HG02885 (cell line): ENCODE measurements around the gene ZSCAN30.

Experiments used
- ATAC-seq: cut with Tn5 transposase; IDR thresholded peaks from one replicate; pipeline ENCODE4 v1.9.1; 2021; ENCODE audit warnings: mild to moderate bottlenecking; ENCODE audit not compliant: unreplicated experiment, poor library complexity

The ZSCAN30 gene

DNA sequence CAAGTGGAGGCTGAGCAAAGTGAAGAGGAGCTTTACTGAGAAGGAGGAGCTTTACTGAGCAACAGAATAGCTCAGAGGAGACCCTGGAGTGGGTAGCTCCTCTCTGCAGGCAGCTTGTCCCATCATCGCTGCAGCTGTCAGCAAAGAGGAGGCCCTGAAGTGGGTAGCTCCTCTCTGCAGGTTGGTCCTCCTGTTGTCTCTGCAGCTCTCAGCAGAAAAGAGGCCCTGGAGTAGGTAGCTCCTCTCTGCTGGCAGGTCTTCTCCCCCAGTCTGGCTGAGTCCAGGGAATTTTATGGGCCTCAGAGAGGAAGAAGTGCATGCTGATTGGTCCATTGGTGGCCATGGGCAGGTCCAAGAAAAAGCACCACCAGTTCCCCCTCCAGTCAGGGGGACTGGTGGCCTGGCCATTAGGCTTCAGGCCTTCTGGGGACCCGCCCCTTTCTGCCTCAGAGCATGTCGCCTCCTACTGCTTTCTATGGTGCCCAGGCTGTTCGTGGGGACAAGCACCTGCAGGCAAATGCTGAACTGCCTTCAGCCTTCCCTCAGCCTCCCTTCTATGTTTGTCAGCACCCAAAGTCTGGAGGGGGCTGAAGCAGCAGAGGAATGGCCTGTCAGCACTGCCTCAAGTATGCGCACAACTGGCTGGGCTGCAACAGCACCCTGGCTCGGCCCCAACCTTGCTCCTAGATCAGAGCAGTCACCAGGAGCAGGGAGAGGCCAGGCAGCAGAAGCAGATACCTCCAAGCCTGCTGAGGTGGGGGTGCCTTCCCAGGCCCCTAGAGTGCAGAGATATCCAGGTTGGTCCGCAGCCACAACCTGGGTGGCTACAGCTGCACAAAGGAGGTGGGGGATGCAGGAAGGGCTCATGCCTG, 5.9 kb downstream of the ZSCAN30 start:
- ATAC-seq, result no peak

DNA sequence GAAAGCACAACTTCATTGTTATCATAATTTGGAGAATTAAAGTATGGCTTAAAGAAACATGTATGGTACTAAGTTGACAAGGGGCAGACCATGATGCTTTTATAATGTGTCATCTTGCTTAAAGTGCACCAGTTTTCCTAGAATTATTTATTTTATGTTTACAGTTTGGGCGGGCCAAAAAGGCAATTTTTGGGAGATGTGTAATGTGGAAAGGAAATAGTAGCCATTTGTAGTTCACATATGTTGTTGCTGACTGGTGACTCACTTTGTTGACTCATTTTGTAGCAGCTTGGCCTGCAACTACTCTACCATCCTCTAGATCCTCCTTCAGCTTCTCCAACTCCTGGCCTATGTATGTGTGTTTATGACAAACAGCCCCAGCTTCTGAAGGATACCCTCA, 7.7 kb downstream of the ZSCAN30 start:
- ATAC-seq, result no peak

DNA sequence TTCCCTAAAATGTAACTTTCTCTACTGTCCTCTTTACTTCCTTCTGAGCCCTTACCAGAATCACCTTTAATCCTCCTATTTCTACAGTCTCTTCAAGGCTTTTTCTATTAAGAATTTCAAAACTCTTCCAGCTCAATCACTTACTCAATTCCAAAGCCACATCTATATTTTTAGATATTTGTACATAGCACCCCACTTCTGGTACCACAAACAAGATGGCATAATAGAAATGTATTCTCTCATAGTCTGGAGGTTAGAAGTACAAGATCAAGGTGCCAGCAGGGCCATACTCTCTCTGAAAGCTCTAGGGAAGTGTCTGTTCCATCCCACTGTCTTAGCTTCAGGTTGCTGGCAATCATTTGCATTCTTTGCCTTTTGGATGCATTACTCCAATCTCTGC, 11.1 kb downstream of the ZSCAN30 start:
- ATAC-seq, result no peak

DNA sequence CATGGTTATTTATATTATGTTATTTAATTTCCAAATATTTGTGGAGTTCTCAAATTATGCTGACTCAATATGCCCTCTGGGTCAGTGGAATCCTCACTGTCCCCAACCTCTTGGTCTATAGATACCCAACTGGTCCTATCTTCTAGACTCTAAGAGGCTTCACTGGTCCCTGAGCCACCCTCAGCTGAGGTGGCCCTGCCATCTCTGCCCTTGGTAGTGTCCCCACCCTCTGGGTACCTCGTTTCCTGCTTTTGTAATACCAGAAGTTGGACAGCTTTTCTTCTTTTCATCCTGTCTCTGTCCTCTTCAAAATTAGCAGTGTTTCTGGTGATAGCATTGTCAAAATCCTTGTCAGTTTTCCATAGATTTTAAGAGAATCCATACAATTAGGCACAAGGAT, 11.9 kb downstream of the ZSCAN30 start:
- ATAC-seq, result no peak

DNA sequence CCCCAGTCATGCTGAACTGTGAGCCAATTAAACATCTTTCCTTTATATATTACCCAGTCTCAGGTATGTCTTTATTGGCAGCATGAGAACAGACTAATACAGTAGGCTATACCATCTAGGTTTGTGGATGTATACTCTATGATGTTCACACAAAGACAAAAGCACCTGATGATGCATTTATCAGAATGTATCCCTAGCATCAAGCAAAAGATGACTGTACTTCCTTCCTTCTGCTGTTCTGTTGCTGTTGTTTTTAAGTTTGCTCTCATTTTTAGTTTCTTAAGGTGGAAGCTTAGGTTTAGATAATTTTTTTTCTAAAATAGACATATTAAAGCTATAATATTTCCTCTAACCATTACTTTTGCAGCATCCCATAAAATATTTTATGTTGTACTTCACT, 12.4 kb downstream of the ZSCAN30 start:
- ATAC-seq, result no peak

DNA sequence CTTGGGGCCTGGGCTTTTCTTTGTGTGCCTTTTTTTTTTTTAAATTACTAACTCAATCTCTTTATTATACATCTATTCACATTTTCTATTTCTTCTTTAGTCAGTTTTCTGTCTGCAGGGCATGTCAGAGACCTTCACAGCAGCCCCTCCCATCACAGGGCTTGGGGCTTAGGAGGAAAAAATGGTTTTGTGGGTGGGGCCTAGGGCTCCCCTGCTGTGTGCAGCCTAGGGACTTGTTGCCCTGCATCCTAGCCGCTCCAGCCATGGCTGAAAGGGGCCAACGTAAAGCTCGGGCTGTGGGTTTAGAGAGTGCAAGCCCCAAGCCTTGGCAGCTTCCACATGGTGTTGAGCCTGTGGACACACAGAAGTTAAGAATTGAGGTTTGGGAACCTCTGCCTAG, 13.8 kb downstream of the ZSCAN30 start:
- no peak for ATAC-seq

DNA sequence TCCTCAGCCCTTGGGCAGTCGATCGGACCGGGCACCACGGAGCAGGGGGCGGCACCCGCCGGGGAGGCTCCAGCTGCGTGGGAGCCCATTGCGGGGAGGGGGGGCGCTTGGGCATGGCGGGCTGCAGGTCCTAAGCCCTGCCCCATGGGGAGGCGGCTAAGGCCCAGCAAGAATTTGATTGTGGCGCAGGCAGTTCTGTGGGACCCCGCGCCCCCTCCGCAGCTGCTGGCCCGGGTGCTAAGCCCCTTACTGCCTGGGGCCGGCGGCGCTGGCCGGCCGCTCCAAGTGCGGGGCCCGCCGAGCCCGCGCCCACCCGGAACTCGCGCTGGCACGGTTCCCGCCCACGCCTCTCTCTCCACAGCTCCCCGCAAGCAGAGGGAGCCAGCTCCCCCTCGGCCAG, 18.4 kb downstream of the ZSCAN30 start:
- no peak for ATAC-seq

DNA sequence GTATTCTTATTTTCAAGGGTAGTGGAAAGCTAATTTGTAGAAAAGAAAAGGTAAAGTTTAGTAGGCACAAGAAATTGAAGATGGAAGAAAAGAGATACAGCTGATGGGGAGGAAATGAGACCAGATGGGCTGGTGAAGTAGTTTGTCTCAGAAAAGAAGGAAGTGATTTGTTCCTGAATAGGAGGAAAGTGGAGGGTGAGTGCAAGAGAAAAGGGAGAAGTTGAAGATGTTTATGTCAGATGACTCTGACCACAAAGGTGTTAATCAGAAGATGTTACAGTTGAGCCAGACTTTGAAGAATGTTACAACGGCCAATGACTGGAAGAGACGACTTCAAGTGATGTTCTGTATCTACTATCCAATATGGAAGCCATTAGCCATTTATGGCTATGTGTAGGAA, 21.2 kb downstream of the ZSCAN30 start:
- no peak for ATAC-seq

DNA sequence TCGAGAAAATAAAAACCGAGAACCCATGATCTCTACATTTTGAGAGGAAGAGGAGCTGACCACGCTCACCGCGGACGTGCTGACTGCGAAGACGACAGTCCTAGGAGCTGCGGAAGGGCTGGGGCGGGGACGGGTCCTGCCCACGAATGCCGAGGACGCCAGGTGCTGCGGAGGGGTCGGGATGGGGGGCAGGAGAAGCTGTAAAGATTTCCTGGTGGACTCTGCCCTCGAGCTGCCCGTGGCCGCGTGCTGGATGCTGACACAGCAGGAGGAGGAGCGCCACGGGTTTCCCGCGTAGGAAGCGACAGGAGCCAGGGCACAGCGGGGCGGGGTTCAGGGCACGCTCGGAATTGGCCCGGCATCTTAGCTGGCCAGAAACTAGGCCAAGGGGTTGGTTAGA, 22.2 kb downstream of the ZSCAN30 start:
- ATAC-seq, result no peak

DNA sequence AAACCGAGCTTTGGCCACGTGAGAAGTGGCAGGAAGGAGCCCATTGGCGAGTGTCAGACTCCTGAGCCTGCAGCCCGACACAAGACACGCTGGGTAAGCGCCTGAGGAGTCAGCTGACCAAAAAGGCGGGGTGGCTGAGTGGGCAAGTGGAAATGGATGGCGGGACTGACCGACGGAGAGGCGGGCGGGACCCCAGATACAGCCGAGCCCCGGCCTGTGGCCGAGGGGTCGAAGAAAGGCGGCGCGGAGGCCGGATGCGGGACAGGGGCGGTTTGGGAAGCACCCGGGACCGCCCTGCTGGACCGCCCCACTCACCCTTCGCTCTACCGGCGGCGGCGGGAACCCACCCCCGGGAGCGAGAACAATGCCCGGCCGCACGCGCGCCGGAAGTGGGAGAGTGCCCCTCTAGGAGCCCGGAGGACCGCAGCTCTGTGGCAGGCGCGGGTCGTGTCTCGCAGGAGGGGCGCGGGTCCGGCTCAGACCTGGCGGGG, 22.8 kb downstream of the ZSCAN30 start:
- ATAC-seq, result no peak

DNA sequence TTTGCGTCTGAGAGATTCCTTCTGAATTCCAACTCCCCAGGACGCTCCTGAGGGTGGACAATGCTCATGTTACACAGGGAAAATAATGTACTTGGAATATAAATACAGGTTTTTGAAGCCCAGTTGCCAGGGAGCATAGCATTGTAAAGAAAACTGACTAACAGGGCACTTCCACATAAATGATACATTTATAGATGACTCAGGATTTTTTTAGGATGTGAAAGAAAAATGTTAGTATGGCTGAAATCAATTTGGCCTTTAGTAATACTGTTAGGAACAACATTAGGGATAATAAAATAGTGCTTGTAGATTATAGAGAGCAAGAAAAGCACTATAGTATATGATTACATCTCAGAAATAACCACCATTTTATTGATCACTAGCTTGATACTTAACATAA, 25.6 kb downstream of the ZSCAN30 start:
- no peak for ATAC-seq

DNA sequence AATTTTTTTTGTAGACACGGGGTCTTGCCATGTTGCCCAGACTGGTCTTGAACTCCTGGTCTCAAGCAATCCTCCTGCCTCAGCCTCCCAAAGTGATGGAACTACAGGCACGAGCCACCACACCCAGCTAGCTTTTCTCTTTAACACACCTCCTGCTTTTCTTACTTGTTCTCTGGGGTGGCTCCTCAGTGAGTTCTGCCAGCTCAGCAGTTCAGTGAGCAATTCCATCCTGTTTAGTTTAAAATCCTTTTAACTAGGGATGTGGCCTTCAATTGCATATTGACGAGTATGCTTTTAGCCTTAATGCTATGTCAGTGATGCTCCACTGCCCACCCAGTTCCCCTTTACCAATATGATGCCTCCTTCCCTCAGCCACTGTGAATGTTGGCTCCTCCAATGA, 33.1 kb downstream of the ZSCAN30 start:
- no peak for ATAC-seq

DNA sequence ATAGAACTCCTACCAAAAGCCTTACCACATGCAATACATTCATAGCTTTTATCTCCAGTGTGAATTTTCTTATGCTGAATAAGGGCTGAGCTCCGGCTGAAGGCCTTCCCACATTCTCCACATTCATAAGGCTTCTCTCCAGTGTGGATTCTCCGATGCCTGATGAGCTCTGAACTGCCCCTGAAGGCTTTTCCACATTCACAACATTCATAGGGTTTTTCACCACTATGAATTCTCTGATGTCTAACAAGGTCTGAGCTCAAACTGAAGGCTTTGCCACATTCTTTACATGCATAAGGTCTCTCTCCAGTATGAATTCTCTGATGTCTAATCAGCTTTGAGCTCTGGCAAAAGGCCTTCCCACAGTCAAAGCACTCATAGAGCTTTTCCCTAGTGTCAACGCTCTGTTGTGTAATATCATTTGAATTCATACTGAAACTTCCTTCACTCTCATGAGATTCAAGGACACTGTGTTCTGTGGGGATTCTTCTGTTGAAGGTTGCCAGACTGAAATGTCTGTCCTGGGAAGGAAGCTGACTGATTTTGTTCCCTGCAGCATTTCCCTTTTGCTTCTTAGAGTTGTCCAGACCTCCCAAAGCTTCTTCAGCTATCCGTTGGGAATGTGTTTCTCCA, 36.3 kb downstream of the ZSCAN30 start:
- ATAC-seq, result no peak

DNA sequence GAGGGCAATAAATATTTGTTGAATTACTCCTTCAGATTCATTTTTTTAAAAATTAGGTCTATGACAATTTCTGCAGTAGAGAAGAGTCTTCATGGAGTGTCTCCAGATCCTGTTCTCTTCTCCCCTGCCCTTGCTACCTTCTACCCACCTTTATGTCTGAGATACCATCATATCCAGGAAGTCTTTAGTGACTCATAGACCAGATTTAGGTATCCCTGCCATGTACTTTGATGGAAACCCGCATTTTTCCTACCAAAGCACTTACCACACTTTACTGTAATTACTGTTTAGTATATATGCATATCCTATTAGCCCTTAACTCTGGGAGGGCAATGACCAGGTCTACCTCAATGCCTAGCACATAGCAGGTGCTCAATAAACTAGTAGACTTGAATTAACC, 37.6 kb downstream of the ZSCAN30 start:
- no peak for ATAC-seq

DNA sequence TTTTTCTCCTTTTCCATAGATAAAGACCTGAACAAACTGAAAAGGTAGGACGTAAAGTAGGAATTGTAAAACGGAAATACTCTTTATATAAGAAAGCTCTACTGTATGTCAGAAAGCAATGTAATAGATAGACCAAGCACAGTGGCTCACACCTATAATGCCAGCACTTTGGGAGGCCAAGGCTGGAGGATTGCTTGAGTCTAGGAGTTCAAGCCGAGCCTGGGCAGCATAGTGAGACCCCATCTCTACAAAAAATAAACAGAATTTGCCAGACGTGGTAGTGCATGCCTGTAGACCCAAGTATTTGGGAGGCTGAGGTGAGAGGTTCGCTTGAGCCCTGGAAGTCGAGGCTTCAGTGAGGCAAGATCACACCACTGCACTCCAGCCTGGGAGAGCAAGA, 41.6 kb downstream of the ZSCAN30 start:
- ATAC-seq, result no peak

DNA sequence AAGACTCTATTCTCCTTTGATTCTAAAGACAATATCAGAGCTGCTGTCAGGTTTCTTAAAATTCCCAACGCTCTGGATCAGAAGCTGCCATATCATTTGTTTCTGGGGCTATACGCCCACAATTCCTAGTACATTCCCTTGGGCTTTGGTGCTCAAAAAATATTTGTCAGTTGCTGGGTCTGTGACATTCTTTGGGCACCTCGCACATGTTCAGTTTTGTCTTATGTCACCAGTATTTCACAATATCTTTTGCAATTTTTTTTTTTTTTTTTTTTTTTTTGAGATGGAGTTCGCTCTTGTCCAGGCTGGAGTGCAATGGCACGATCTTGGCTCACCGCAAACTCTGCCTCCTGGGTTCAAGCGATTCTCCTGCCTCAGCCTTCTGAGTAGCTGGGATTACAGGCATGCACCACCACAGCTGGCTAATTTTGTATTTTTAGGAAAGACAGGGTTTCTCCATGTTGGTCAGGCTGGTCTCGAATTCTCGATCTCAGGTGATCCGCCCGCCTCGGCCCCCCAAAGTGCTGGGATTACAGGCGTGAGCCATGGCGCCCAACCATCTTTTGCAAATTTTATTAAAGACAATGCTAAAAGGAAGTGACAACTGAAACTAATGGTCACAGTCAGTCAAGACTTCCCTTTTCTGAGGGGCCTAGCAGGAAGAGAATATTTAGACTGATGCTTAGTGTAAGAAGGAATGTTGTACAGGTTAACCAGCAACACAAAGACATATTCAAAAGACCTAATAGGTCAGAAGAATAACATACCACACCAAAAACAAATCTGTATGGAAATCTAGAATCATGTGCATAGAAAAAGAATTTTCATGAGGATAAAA, 42.4 kb downstream of the ZSCAN30 start:
- ATAC-seq, result no peak

DNA sequence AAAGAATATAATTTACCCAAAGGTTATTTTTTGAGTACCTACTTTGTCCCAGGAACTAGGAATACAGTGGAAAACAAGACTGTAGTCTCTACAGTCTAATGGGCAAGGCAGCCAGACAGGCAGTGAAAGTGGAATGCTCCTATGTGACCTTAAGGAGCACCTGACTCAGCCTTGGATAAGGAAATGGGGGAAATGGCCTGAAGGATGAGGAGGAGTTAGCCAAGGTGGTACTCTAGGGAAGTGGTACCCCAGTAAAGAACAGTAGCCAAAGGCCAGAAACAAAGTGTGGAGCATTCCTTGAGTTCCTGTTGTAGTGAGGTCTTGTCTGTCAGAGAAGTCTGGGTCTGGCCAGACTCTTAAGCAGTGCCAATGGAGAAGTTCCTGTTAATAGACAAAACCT, 43.2 kb downstream of the ZSCAN30 start:
- ATAC-seq, result no peak

DNA sequence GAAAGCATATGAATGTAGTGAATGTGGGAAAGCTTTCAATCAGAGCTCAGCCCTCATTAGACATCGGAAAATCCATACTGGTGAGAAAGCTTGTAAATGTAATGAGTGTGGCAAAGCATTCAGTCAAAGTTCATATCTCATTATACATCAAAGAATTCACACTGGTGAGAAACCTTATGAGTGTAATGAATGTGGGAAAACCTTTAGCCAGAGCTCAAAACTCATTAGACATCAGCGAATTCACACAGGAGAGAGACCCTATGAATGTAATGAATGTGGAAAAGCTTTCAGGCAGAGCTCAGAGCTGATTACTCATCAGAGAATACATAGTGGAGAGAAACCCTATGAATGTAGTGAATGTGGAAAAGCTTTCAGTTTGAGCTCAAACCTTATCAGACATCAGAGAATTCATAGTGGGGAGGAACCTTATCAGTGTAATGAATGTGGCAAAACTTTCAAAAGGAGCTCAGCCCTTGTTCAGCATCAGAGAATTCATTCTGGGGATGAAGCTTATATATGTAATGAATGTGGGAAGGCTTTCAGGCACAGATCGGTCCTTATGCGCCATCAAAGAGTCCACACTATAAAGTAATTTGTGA, 44.2 kb downstream of the ZSCAN30 start:
- no peak for ATAC-seq

DNA sequence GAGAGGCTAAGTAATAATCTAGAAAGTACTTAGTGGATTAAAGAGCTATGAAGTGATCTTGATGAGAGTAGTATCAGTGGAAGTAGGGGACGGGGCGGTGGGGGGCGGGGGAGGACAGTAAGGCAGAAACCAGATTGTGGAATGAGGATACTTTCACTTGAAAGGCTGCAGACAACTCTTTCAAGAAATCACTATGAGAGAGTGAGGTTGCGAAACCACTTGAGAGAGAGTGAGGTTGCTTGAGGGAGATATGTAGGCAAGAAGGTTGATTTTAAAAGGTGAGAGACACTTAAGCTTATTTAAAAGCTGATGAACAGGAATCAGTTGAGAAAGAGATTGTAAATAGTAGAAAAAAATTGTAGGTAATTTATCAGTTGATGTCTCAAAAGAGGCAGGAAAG, 45.4 kb downstream of the ZSCAN30 start:
- no peak for ATAC-seq

DNA sequence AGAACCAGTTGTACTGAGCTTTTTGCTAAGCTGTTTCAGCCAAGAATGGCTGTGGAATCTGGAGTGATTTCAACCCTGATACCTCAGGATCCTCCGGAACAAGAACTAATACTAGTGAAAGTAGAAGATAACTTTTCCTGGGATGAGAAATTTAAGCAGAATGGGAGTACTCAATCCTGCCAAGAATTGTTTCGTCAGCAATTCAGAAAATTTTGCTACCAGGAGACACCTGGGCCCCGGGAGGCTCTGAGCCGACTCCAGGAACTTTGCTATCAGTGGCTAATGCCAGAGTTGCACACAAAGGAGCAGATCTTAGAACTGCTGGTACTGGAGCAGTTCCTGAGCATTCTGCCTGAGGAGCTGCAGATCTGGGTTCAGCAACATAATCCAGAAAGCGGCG, 47.6 kb downstream of the ZSCAN30 start:
- ATAC-seq, result no peak

DNA sequence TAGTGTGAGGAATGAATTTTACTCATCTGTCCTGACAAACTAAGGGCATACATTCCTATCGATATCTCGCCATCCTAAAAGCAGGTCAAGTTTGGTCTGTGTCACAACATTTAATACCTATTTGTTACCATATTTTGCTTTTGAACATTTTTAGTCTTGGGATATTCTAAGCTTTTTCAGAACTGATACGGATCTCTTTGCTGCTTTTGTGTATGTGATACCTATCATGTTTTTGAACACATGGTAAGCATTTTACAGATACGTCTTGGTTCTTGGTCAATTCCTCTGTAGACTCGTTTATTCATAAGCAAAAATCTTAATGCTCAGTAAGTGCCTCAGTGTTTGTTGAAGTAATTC, 48.6 kb downstream of the ZSCAN30 start:
- ATAC-seq, result no peak
